GM12878 (cell line): ENCODE data around the gene MICALL1. TPM values are rescaled to one million over a fixed set of nuclear protein-coding genes. Genes with fewer than 3 reads are reported as not detected.
A peak's percentile ranks its signal among the peaks of the same experiment; 100 is the strongest.

Source experiments
- ATF2 ChIP-seq: IDR thresholded peaks from 2 replicates; pipeline ENCODE4 v1.6.1; 2012; ENCODE audit warnings: low read length, inconsistent platforms
- ATF3 ChIP-seq: IDR thresholded peaks from 2 replicates; pipeline ENCODE4 v1.6.1; 2011; ENCODE audit warnings: low read depth, mild to moderate bottlenecking, low read length, moderate library complexity, borderline replicate concordance; ENCODE audit errors: extremely low read depth
- BRCA1 ChIP-seq: IDR thresholded peaks from 2 replicates; pipeline ENCODE4 v1.6.1; 2011; ENCODE audit warnings: low read depth, low read length, improper control_type of control experiment
- CHD2 ChIP-seq: IDR thresholded peaks from 2 replicates; pipeline ENCODE4 v1.6.1; 2011; ENCODE audit warnings: low read depth, low read length, improper control_type of control experiment, borderline replicate concordance
- CREM ChIP-seq: IDR thresholded peaks from 2 replicates; pipeline ENCODE4 v1.6.1; 2014; ENCODE audit warnings: antibody characterized with exemption, low read depth
- E4F1 ChIP-seq: fragments of 450-650 bp; IDR thresholded peaks from 2 replicates; pipeline ENCODE4 v1.6.1; 2018; ENCODE audit warnings: borderline replicate concordance, mild to moderate bottlenecking; ENCODE audit not compliant: partially characterized antibody
- ELK1 ChIP-seq: IDR thresholded peaks from 2 replicates; pipeline ENCODE4 v1.6.1; 2012; ENCODE audit warnings: low read depth, low read length, improper control_type of control experiment
- EP300 ChIP-seq, 2 experiments: fragments of 150-350 bp in 1 of 2; IDR thresholded peaks; 2 replicates each; pipeline ENCODE4 v1.6.1; 2011 to 2012; ENCODE audit warnings: low read depth in 2 of 2, low read length in 2 of 2, borderline replicate concordance in 1 of 2, improper control_type of control experiment in 1 of 2, inconsistent platforms in 1 of 2; ENCODE audit not compliant: control insufficient read depth in 1 of 2
- IKZF1 ChIP-seq: fragments of 450-650 bp; conservative IDR thresholded peaks from 2 replicates; pipeline ENCODE4 v1.6.1; 2017; ENCODE audit warnings: antibody characterized with exemption, mild to moderate bottlenecking
- IKZF2 ChIP-seq, 2 experiments: fragments of 450-650 bp; IDR thresholded peaks; 2 replicates each; pipeline ENCODE4 v1.6.1; 2017; ENCODE audit warnings: mild to moderate bottlenecking in 2 of 2, moderate library complexity in 2 of 2
- NRF1 ChIP-seq: conservative IDR thresholded peaks from 2 replicates; pipeline ENCODE4 v1.6.1; 2011; ENCODE audit warnings: mild to moderate bottlenecking, low read depth, low read length, improper control_type of control experiment
- PBX3 ChIP-seq: IDR thresholded peaks from 2 replicates; pipeline ENCODE4 v1.6.1; 2011; ENCODE audit warnings: mild to moderate bottlenecking, low read depth, low read length, moderate library complexity; ENCODE audit not compliant: insufficient replicate concordance
- PML ChIP-seq: IDR thresholded peaks from 2 replicates; pipeline ENCODE4 v1.6.1; 2012; ENCODE audit warnings: low read length, inconsistent platforms
- POLR2AphosphoS5 ChIP-seq: IDR thresholded peaks from 2 replicates; pipeline ENCODE4 v1.6.1; 2011; ENCODE audit warnings: mild to moderate bottlenecking, low read length, inconsistent platforms
- SIX5 ChIP-seq: IDR thresholded peaks from 2 replicates; pipeline ENCODE4 v1.6.1; 2011; ENCODE audit warnings: mild to moderate bottlenecking, low read depth, low read length, moderate library complexity; ENCODE audit not compliant: severe bottlenecking
- TBL1XR1 ChIP-seq: IDR thresholded peaks from 2 replicates; pipeline ENCODE4 v1.6.1; 2012; ENCODE audit warnings: low read depth, low read length, improper control_type of control experiment
- ZNF274 ChIP-seq: IDR thresholded peaks from one replicate; pipeline ENCODE4 v1.8.0; 2011; ENCODE audit not compliant: insufficient read length, insufficient read depth
- ZNF384 ChIP-seq: IDR thresholded peaks from 2 replicates; pipeline ENCODE4 v1.6.1; 2012; ENCODE audit warnings: low read depth, mild to moderate bottlenecking, low read length, improper control_type of control experiment, borderline replicate concordance
- ZSCAN29 ChIP-seq: fragments of 450-650 bp; IDR thresholded peaks from 2 replicates; pipeline ENCODE4 v1.6.1; 2017; ENCODE audit warnings: mild to moderate bottlenecking, moderate library complexity
- polyA plus RNA-seq, 11 experiments: library from polyadenylated mRNA; depleted of rRNA in 4 of 11; unstranded in 6 of 11; stranded (reverse) in 5 of 11; fragments of >200 nt; fragmentation: Nextera tagmentation in 4 of 11; fragmentation: Illumina TruSeq in 1 of 11; extraction: Ambion mirVana in 4 of 11; extraction: Trizol in 1 of 11; gene quantifications; 1 replicate in 1 of 11; 2 replicates in 10 of 11; pipeline versions ENCODE4 v1.2.1 to v1.2.3, GENCODE V29; 2011 to 2016; ENCODE audit warnings: inconsistent platforms in 2 of 11, missing spikeins in 2 of 11, low read depth in 1 of 11
- total RNA-seq, 4 experiments: library from RNA; depleted of rRNA in 3 of 4; stranded (reverse); fragments of >200 nt in 3 of 4; fragmentation: Illumina TruSeq in 1 of 4; extraction: Trizol in 1 of 4; gene quantifications; 2 replicates each; pipeline versions ENCODE4 v1.2.1 to v1.2.3, GENCODE V29; 2013 to 2021

Gene MICALL1
- total and polyA plus RNA-seq, 10 of the 15 experiments (the other 5 are each of a cell fraction or from before 2014, with no cell fraction given): 0.72 to 30.7 (median 7.8) TPM

- TF ChIP-seq EP300 (IDR thresholded peaks at IDR 0.05; ENCODE audit: borderline replicate concordance in 1 of 2, control insufficient read depth in 1 of 2, low read depth in 2 of 2, low read length in 2 of 2): no peak
- no peak for TF ChIP-seq BRCA1
- no peak for TF ChIP-seq ATF3
- peak; percentile 88 for TF ChIP-seq POLR2AphosphoS5
- 0 out of 2 replicates have a peak, but pooled peaks have one; percentile 53 for TF ChIP-seq TBL1XR1
- TF ChIP-seq IKZF2 (IDR thresholded peaks at IDR 0.05): no peak
- TF ChIP-seq ZSCAN29: no peak
- TF ChIP-seq NRF1: peak; percentile 74
- no peak for TF ChIP-seq ZNF384
- no peak for TF ChIP-seq ATF2
- TF ChIP-seq PBX3: no peak
- peak; percentile 36; the same call in 1 of the 2 replicates for TF ChIP-seq ELK1
- no peak for TF ChIP-seq PML
- peak; percentile 13 for TF ChIP-seq SIX5
- TF ChIP-seq ZNF274: no peak
- TF ChIP-seq CHD2: 0 out of 2 replicates have a peak, but pooled peaks have one; percentile 48
- TF ChIP-seq E4F1: peak; percentile 69
- TF ChIP-seq CREM: peak; percentile 86
- peak; percentile 88 for TF ChIP-seq IKZF1
Observed at GRCh38 chr22:37953437-37954179, 47.5 kb downstream of the MICALL1 start, which contains the start of the genes C22orf23 and POLR2F (continued).
